SJCRH30 (cell line): Measurements from ENCODE around the gene DNMT1. TPM values are rescaled to one million over a fixed set of nuclear protein-coding genes. Genes with fewer than 3 reads are reported as not detected.
"Not testable (repeated sequence)": the region's sequence is repeated elsewhere in the genome, so short reads cannot be mapped to it uniquely, and the experiment has no call there.

Experiments used
- DNase-seq, 2 experiments: peaks; one replicate each; pipeline ENCODE4 v3.0.0-alpha.2; 2015 to 2020
- H3K27ac ChIP-seq: fragments of 250-450 bp; sonication (Bioruptor Pico); 2 replicates; pipeline ENCODE4 v1.5.1; 2020; ENCODE audit warnings: mild to moderate bottlenecking, moderate library complexity
- H3K27me3 ChIP-seq: fragments of 250-450 bp; sonication (Bioruptor Pico); 2 replicates; pipeline ENCODE4 v1.5.1; 2020; ENCODE audit warnings: mild to moderate bottlenecking, moderate library complexity
- H3K36me3 ChIP-seq: fragments of 250-450 bp; sonication (Bioruptor Pico); 2 replicates; pipeline ENCODE4 v1.5.1; 2020; ENCODE audit warnings: mild to moderate bottlenecking, moderate library complexity
- H3K4me1 ChIP-seq: fragments of 250-450 bp; sonication (Bioruptor Pico); 2 replicates; pipeline ENCODE4 v1.5.1; 2020; ENCODE audit warnings: mild to moderate bottlenecking, moderate library complexity
- H3K4me3 ChIP-seq: fragments of 250-450 bp; sonication (Bioruptor Pico); 2 replicates; pipeline ENCODE4 v1.5.1; 2020; ENCODE audit warnings: mild to moderate bottlenecking, moderate library complexity
- H3K9me3 ChIP-seq: fragments of 250-450 bp; sonication (Bioruptor Pico); replicated peaks from 2 replicates; pipeline ENCODE4 v1.5.1; 2020; ENCODE audit warnings: mild to moderate bottlenecking, moderate library complexity
- total RNA-seq: library from RNA; depleted of rRNA; stranded (reverse); fragments of >200 nt; shearing (Covaris generic); gene quantifications from 2 replicates; pipeline ENCODE4 v1.2.3, GENCODE V29; 2014; rRNA removed

DNMT1 gene
- 122 and 151 TPM in 2 replicates for total RNA-seq

- no peaks in the 10 kb centered on the region for H3K27me3 ChIP-seq
- H3K36me3 ChIP-seq: peaks cover 23% of the 10 kb centered on the region
- H3K27ac ChIP-seq: peak within 1 kb of the TSS; percentile 96
- peak; percentile 97 to 98 for DNase-seq
- no peaks in the 10 kb centered on the region; the same call in 1 of the 2 replicates for H3K4me1 ChIP-seq
- H3K9me3 ChIP-seq: no peaks in the 10 kb centered on the region
- H3K4me3 ChIP-seq: peak within 1 kb of the TSS; percentile 98
These were observed at the start of gene DNMT1 for GRCh38 chr19:10194500-10195198. Gene DNMT1 (minus strand): TSS chr19:10194953. CDS start chr19:10194899, 54 bp downstream.

- Histone ChIP-seq H3K9me3 (no peaks in the 10 kb centered on the region), H3K4me3 (no peak overlapping the region), H3K27ac (no peak overlapping the region), H3K27me3 (no peaks in the 10 kb centered on the region), H3K36me3 (no peaks in the 10 kb centered on the region), H3K4me1 (no peaks in the 10 kb centered on the region)
- no peak for DNase-seq
These were observed 48.9 kb upstream of the DNMT1 start for GRCh38 chr19:10243606-10244005.

- H3K36me3 ChIP-seq, H3K4me3 ChIP-seq, H3K27me3 ChIP-seq, H3K9me3 ChIP-seq, DNase-seq, H3K4me1 ChIP-seq, H3K27ac ChIP-seq: not testable (repeated sequence)
These were observed 47.2 kb upstream of the DNMT1 start for GRCh38 chr19:10241826-10242449.

GRCh38 chr19:10238172-10238783 is 43.5 kb upstream of the DNMT1 start:
- DNase-seq: no peak

GRCh38 chr19:10237702-10238101 is 42.9 kb upstream of the DNMT1 start:
- peaks cover 3% of the 10 kb centered on the region; the same call in 1 of the 2 replicates for H3K4me1 ChIP-seq
- H3K27ac ChIP-seq: no peak overlapping the region
- no peaks in the 10 kb centered on the region for H3K27me3 ChIP-seq
- no peak for DNase-seq
- H3K36me3 ChIP-seq: no peaks in the 10 kb centered on the region
- H3K9me3 ChIP-seq: no peaks in the 10 kb centered on the region
- no peak overlapping the region for H3K4me3 ChIP-seq

More at GRCh38 chr19:10238172-10238783, 43.5 kb upstream of the DNMT1 start:
- Histone ChIP-seq H3K27me3 (no peaks in the 10 kb centered on the region), H3K27ac (no peak overlapping the region), H3K36me3 (no peaks in the 10 kb centered on the region), H3K9me3 (no peaks in the 10 kb centered on the region), H3K4me3 (no peak overlapping the region), H3K4me1 (peaks cover 3% of the 10 kb centered on the region; the same call in 1 of the 2 replicates)

GRCh38 chr19:10235409-10235808 is 40.7 kb upstream of the DNMT1 start:
- not testable (repeated sequence) for H3K27me3 ChIP-seq, H3K4me3 ChIP-seq, H3K4me1 ChIP-seq, H3K9me3 ChIP-seq, H3K27ac ChIP-seq, H3K36me3 ChIP-seq, DNase-seq

GRCh38 chr19:10235003-10235402 is 40.2 kb upstream of the DNMT1 start:
- H3K4me1 ChIP-seq: peaks cover 3% of the 10 kb centered on the region; the same call in 1 of the 2 replicates
- no peaks in the 10 kb centered on the region for H3K9me3 ChIP-seq
- H3K27ac ChIP-seq: no peak overlapping the region
- no peak overlapping the region for H3K4me3 ChIP-seq
- no peaks in the 10 kb centered on the region for H3K27me3 ChIP-seq
- DNase-seq: no peak
- H3K36me3 ChIP-seq: no peaks in the 10 kb centered on the region

- Histone ChIP-seq H3K9me3 (no peaks in the 10 kb centered on the region), H3K36me3 (no peaks in the 10 kb centered on the region), H3K27me3 (no peaks in the 10 kb centered on the region), H3K27ac (no peak overlapping the region), H3K4me1 (peaks cover 3% of the 10 kb centered on the region; the same call in 1 of the 2 replicates), H3K4me3 (no peak overlapping the region)
- no peak for DNase-seq
These were observed 39.2 kb upstream of the DNMT1 start for GRCh38 chr19:10233946-10234345.

- no peak overlapping the region for H3K27ac ChIP-seq
- H3K36me3 ChIP-seq: no peaks in the 10 kb centered on the region
- DNase-seq: no peak
- H3K27me3 ChIP-seq: no peaks in the 10 kb centered on the region
- H3K9me3 ChIP-seq: no peaks in the 10 kb centered on the region
- peaks cover 3% of the 10 kb centered on the region; the same call in 1 of the 2 replicates for H3K4me1 ChIP-seq
- H3K4me3 ChIP-seq: peak overlapping the region; percentile 79
These were observed 37.0 kb upstream of the DNMT1 start for GRCh38 chr19:10231612-10232228.

GRCh38 chr19:10230861-10231611 is 36.3 kb upstream of the DNMT1 start, which contains the start of gene S1PR2:
Gene S1PR2 (minus strand): TSS chr19:10231331. CDS start chr19:10224905, 6,426 bp downstream.
- H3K27me3 ChIP-seq: no peaks in the 10 kb centered on the region
- peaks cover 1% of the 10 kb centered on the region; the same call in 1 of the 2 replicates for H3K4me1 ChIP-seq
- peak; percentile 77 to 80 for DNase-seq
- H3K4me3 ChIP-seq: peak within 1 kb of the TSS; percentile 79
- H3K27ac ChIP-seq: peak within 1 kb of the TSS; percentile 54
- no peaks in the 10 kb centered on the region for H3K9me3 ChIP-seq
- H3K36me3 ChIP-seq: no peaks in the 10 kb centered on the region

GRCh38 chr19:10230173-10230860 is 35.6 kb upstream of the DNMT1 start:
- DNase-seq: peak; percentile 16 to 30
- H3K36me3 ChIP-seq: no peaks in the 10 kb centered on the region
- H3K4me3 ChIP-seq: peak overlapping the region; percentile 79
- no peaks in the 10 kb centered on the region for H3K9me3 ChIP-seq
- no peak overlapping the region for H3K27ac ChIP-seq
- no peaks in the 10 kb centered on the region for H3K4me1 ChIP-seq
- H3K27me3 ChIP-seq: no peaks in the 10 kb centered on the region

GRCh38 chr19:10228920-10229319 is 34.2 kb upstream of the DNMT1 start:
- DNase-seq: peak; percentile 31 to 52
- no peak overlapping the region for H3K4me3 ChIP-seq

GRCh38 chr19:10228393-10228792 is 33.6 kb upstream of the DNMT1 start:
- no peaks in the 10 kb centered on the region for H3K27me3 ChIP-seq
- H3K9me3 ChIP-seq: no peaks in the 10 kb centered on the region
- no peak overlapping the region for H3K27ac ChIP-seq
- no peak overlapping the region for H3K4me3 ChIP-seq
- no peaks in the 10 kb centered on the region for H3K36me3 ChIP-seq
- DNase-seq: no peak
- H3K4me1 ChIP-seq: no peaks in the 10 kb centered on the region

More at GRCh38 chr19:10228920-10229319, 34.2 kb upstream of the DNMT1 start:
- no peak overlapping the region for H3K27ac ChIP-seq
- no peaks in the 10 kb centered on the region for H3K4me1 ChIP-seq
- H3K9me3 ChIP-seq: no peaks in the 10 kb centered on the region
- H3K36me3 ChIP-seq: no peaks in the 10 kb centered on the region
- no peaks in the 10 kb centered on the region for H3K27me3 ChIP-seq
